HCT116 (cell line): ENCODE results near the gene TFDP1. TPM values are rescaled to one million over a fixed set of nuclear protein-coding genes. Genes with fewer than 3 reads are reported as not detected.

Experiments
- ATAC-seq: fragments of 200-7000 bp; cut with Tn5 transposase; 2 replicates; pipeline ENCODE4 v1.9.1; 2020; ENCODE audit warnings: mild to moderate bottlenecking, moderate library complexity
- BruUV-seq: library from RNA; stranded (reverse); fragments of 400-500 nt; replicated peaks from 2 replicates; lab custom pipeline; 2021; lab: Mats Ljungman, UMichigan
- CTCF ChIA-PET: fragments of 300-600 bp; sonication (Branson Sonifier 250); formaldehyde crosslinking; loops from one replicate; lab custom pipeline; 2021; ENCODE audit warnings: antibody characterized with exemption; lab: Charles Lee
- POLR2A ChIA-PET: fragments of 300-600, 350-600 bp; sonication (Branson Sonifier 250); formaldehyde crosslinking; loops from one replicate; lab custom pipeline; 2021; ENCODE audit warnings: antibody characterized with exemption; lab: Charles Lee
- RAD21 ChIA-PET, 2 experiments: fragments of 300-600 bp; sonication (Branson Sonifier 250); formaldehyde crosslinking; loops; one replicate each; lab custom pipeline; 2023; ENCODE audit warnings: low total read pairs in 2 of 2; ENCODE audit not compliant: uncharacterized antibody in 2 of 2, unreplicated experiment in 2 of 2, low non-redundant PET in 1 of 2; lab: Charles Lee
- DNase-seq: peaks from one replicate; pipeline ENCODE4 v3.0.0-alpha.2; 2010; ENCODE audit warnings: low read depth, low spot score
- H2AFZ ChIP-seq: fragments of 200-600 bp; shearing (Covaris generic), sonication (generic); 2 replicates; pipeline ENCODE4 v1.6.1; 2017; ENCODE audit warnings: low read depth, mixed run types, mixed read lengths, antibody characterized with exemption, low read length; ENCODE audit not compliant: poor library complexity, severe bottlenecking
- H3K27ac ChIP-seq: 2 replicates; pipeline ENCODE4 v1.5.1; 2012; ENCODE audit warnings: low read depth, low read length
- H3K27me3 ChIP-seq: fragments of 200-600 bp; sonication (generic); 2 replicates; pipeline ENCODE4 v1.6.1; 2016; ENCODE audit warnings: mixed run types, low read length, mixed read lengths; ENCODE audit not compliant: insufficient read depth
- H3K36me3 ChIP-seq, 2 experiments: fragments of 200-500 bp in 1 of 2; fragments of 200-600 bp in 1 of 2; sonication (Bioruptor generic) in 1 of 2; sonication (generic) in 1 of 2; 2 replicates each; pipeline versions ENCODE4 v1.5.1 to v1.6.1; 2014 to 2016; ENCODE audit warnings: low read length in 2 of 2, inconsistent platforms in 1 of 2, mixed read lengths in 1 of 2, mixed run types in 1 of 2; ENCODE audit not compliant: insufficient read depth in 2 of 2, control insufficient read depth in 1 of 2
- H3K4me1 ChIP-seq, 2 experiments: fragments of 200-600 bp in 1 of 2; sonication (generic) in 1 of 2; 2 replicates each; pipeline versions ENCODE4 v1.5.1 to v1.6.1; 2012 to 2017; ENCODE audit warnings: low read length in 2 of 2, inconsistent platforms in 1 of 2, mild to moderate bottlenecking in 1 of 2, mixed read lengths in 1 of 2, mixed run types in 1 of 2, moderate library complexity in 1 of 2; ENCODE audit not compliant: insufficient read depth in 2 of 2, control insufficient read depth in 1 of 2
- H3K4me2 ChIP-seq: fragments of 200-600 bp; sonication (generic); 2 replicates; pipeline ENCODE4 v1.6.1; 2017; ENCODE audit warnings: mixed run types, low read length, mixed read lengths
- H3K4me3 ChIP-seq, 2 experiments: fragments of 200-600 bp in 1 of 2; sonication (generic) in 1 of 2; replicated peaks in 1 of 2; 2 replicates each; pipeline ENCODE4 v1.5.1; 2011 to 2016; ENCODE audit warnings: low read length in 2 of 2, control low read depth in 1 of 2, low read depth in 1 of 2, mild to moderate bottlenecking in 1 of 2, mixed read lengths in 1 of 2, mixed run types in 1 of 2
- H3K79me2 ChIP-seq: fragments of 200-600 bp; sonication (generic); 2 replicates; pipeline ENCODE4 v1.6.1; 2017; ENCODE audit warnings: mild to moderate bottlenecking, mixed run types, low read length, moderate library complexity, mixed read lengths; ENCODE audit not compliant: insufficient read depth
- H3K9ac ChIP-seq: fragments of 200-600 bp; sonication (generic); 2 replicates; pipeline ENCODE4 v1.6.1; 2016; ENCODE audit warnings: low read length, mixed read lengths
- H3K9me2 ChIP-seq: fragments of 200-600 bp; sonication (generic), shearing (Covaris generic); 2 replicates; pipeline ENCODE4 v1.6.1; 2017; ENCODE audit warnings: mixed run types, mild to moderate bottlenecking, moderate library complexity; ENCODE audit not compliant: insufficient read depth
- H3K9me3 ChIP-seq, 2 experiments: fragments of 200-500 bp in 1 of 2; fragments of 200-600 bp in 1 of 2; sonication (Bioruptor generic) in 1 of 2; sonication (generic) in 1 of 2; 2 replicates each; pipeline ENCODE4 v1.6.1; 2014 to 2017; ENCODE audit warnings: low read length in 2 of 2, mixed read lengths in 2 of 2, inconsistent platforms in 1 of 2, low read depth in 1 of 2, mild to moderate bottlenecking in 1 of 2, mixed run types in 1 of 2, moderate library complexity in 1 of 2; ENCODE audit not compliant: control insufficient read depth in 1 of 2, insufficient read depth in 1 of 2
- H4K20me1 ChIP-seq: fragments of 200-600 bp; sonication (generic), shearing (Covaris generic); 2 replicates; pipeline ENCODE4 v1.6.1; 2017; ENCODE audit warnings: mixed run types, mild to moderate bottlenecking, moderate library complexity; ENCODE audit not compliant: insufficient read depth
- CBX3 ChIP-seq: IDR thresholded peaks from 2 replicates; pipeline ENCODE4 v1.6.1; 2012; ENCODE audit warnings: low read depth
- JUND ChIP-seq: IDR thresholded peaks from 2 replicates; pipeline ENCODE4 v1.6.1; 2012
- POLR2A ChIP-seq: IDR thresholded peaks from 2 replicates; pipeline ENCODE4 v1.7.0; 2011; ENCODE audit warnings: borderline replicate concordance; ENCODE audit not compliant: insufficient read depth, insufficient read length; ENCODE audit errors: extremely low read depth
- POLR2AphosphoS5 ChIP-seq: IDR thresholded peaks from 2 replicates; pipeline ENCODE4 v1.6.1; 2011; ENCODE audit warnings: mild to moderate bottlenecking, low read depth, low read length, moderate library complexity
- RAD21 ChIP-seq: IDR thresholded peaks from 2 replicates; pipeline ENCODE4 v1.6.1; 2012; ENCODE audit warnings: low read depth, mild to moderate bottlenecking
- SRF ChIP-seq: IDR thresholded peaks from 2 replicates; pipeline ENCODE4 v1.6.1; 2012; ENCODE audit warnings: low read depth
- YY1 ChIP-seq: IDR thresholded peaks from 2 replicates; pipeline ENCODE4 v1.6.1; 2011; ENCODE audit warnings: low read length, low read depth, moderate library complexity, mild to moderate bottlenecking; ENCODE audit not compliant: insufficient replicate concordance; ENCODE audit errors: extremely low read depth
- intact Hi-C: fragments of 100-400 bp; cut with micrococcal nuclease; formaldehyde crosslinking; loops from 2 replicates; pipeline ENCODE4 v1.10.0; 2022
- total RNA-seq: library from RNA; stranded (reverse); gene quantifications from one replicate; pipeline ENCODE4 v1.2.1, GENCODE V29; 2021; ENCODE audit not compliant: unreplicated experiment
- TF ChIP-seq, protein P1 (sequence below): IDR thresholded peaks from 2 replicates; pipeline ENCODE4 v1.6.1; 2012
- TF ChIP-seq, protein P2 (sequence below): IDR thresholded peaks from 2 replicates; pipeline ENCODE4 v1.6.1; 2012

Gene TFDP1
- total RNA-seq, 1 experiment from 2014 or later = 169 TPM

DNA sequence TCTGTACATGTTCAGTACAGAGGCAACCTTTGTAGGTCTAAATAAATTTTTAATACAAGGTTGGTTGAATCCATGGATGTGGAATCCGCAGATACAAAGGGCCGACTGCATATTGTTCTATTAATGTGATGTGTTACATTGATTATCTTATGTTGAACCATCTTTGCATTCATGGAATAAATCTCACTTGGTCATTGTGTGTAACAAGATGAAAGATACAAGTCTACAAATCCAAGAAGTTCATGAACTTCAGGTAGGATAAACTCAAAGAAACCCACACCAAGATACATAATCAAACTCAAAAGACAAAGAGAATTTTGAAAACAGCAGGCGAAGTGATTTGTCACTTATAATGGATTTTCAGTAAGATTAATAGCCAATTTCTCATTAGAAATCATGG lies 8.0 kb upstream of the TFDP1 start:
- BruUV-seq = no TSS peak
- Histone ChIP-seq H4K20me1 (no peaks in the 10 kb centered on the region), H3K9me2 (no peaks in the 10 kb centered on the region), H3K4me3 (no peak overlapping the region), H3K27me3 (no peaks in the 10 kb centered on the region), H3K36me3 (0 out of 4 replicates have a peak, but pooled peaks cover 0 to 5% of the 10 kb centered on the region in 2 experiments), H3K4me1 (no peaks in the 10 kb centered on the region), H3K79me2 (no peaks in the 10 kb centered on the region), H3K9ac (no peak overlapping the region), H3K4me2 (no peak overlapping the region), H3K27ac (no peak overlapping the region), H3K9me3 (peaks cover 0 to 13% of the 10 kb centered on the region in 2 experiments; a peak in 2 of 4 replicates), H2AFZ (no peak overlapping the region)
- ATAC-seq (no peak), DNase-seq (no peak)
- ChIA-PET RAD21 (no interaction called here), CTCF (no interaction called here), POLR2A (no interaction called here)
- intact Hi-C loops = no loop called here
- TF ChIP-seq, protein P1, sequence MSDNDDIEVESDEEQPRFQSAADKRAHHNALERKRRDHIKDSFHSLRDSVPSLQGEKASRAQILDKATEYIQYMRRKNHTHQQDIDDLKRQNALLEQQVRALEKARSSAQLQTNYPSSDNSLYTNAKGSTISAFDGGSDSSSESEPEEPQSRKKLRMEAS = no peak
- TF ChIP-seq, protein P2, sequence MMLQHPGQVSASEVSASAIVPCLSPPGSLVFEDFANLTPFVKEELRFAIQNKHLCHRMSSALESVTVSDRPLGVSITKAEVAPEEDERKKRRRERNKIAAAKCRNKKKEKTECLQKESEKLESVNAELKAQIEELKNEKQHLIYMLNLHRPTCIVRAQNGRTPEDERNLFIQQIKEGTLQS = no peak
- TF ChIP-seq CBX3 (peak; percentile 38; the same call in 1 of the 2 replicates), RAD21 (no peak), SRF (no peak)

DNA sequence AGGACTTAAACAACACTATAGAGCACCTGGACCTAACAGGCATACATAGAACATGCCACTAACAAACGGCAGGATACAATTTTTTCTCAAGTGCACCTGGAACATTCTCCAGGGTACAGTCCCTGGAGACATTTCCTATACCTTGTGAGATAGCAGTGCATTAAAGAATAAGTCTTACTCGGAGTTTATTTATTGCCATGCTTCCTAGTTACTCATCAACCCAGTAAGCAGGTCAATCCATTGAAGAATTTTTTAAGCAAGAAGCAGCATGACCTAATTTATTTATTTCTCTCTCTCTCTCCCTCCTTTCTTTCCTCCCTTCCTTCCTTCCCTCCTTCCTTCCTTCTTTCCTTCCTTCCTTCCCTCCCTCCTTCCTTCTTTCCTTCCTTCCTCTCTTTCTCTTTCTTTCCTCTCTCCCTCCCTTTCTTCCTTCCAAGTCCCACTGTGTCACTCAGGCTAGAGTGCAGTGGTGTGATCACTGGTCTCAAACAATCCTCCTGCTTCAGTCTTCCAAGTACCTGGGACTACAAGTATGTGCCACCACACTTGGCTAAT lies 6.6 kb upstream of the TFDP1 start:
- CTCF ChIA-PET = no interaction called here

More for the DNA sequence above, 6.6 kb upstream of the TFDP1 start:
- no peak overlapping the region for H3K4me2 ChIP-seq
- TF ChIP-seq POLR2A (no peak), YY1 (no peak), POLR2AphosphoS5 (no peak), JUND (no peak)
- no peaks in the 10 kb centered on the region for H3K9me2 ChIP-seq
- 0 out of 4 replicates have a peak, but pooled peaks cover 0 to 5% of the 10 kb centered on the region in 2 experiments for H3K36me3 ChIP-seq
- H3K27me3 ChIP-seq = no peaks in the 10 kb centered on the region
- H3K4me1 ChIP-seq = no peaks in the 10 kb centered on the region
- H4K20me1 ChIP-seq = no peaks in the 10 kb centered on the region
- no peak for ATAC-seq
- H3K9me3 ChIP-seq = peaks cover 0 to 13% of the 10 kb centered on the region in 2 experiments; a peak in 2 of 4 replicates
- POLR2A ChIA-PET = no interaction called here
- no peak overlapping the region for H3K4me3 ChIP-seq
- H3K9ac ChIP-seq = no peak overlapping the region
- no TSS peak for BruUV-seq
- H3K27ac ChIP-seq = no peak overlapping the region
- no peak for DNase-seq
- H3K79me2 ChIP-seq = no peaks in the 10 kb centered on the region
- RAD21 ChIA-PET = no interaction called here
- H2AFZ ChIP-seq = no peak overlapping the region
- intact Hi-C loops = no loop called here
